ENCODE measurements around the gene ALOX15B.

- TF ChIP-seq CTCF (conservative IDR thresholded peaks at IDR 0.05; ENCODE audit: low read length) (no peak), EZH2phosphoT487 (IDR thresholded peaks at IDR 0.05; ENCODE audit: borderline replicate concordance) (no peak)
Measured at GRCh38 chr17:8044819-8045810, 6.3 kb downstream of the ALOX15B start.

Data from Loucy (cell line).